ENCODE measurements around the gene TPH2.

- TF ChIP-seq CTCF (IDR thresholded peaks at IDR 0.05) (no peak), POLR2AphosphoS5 (IDR thresholded peaks at IDR 0.05; ENCODE audit: low read depth, low read length) (no peak), REST (IDR thresholded peaks at IDR 0.05; ENCODE audit: insufficient read depth in 1 of 2, low read depth in 2 of 2, low read length in 1 of 2) (no peak)
Observed at GRCh38 chr12:71942259-71942658, 3.6 kb downstream of the TPH2 start.
